ENCODE measurements around the gene PPM1J.
"Not testable (repeated sequence)": the region's sequence is repeated elsewhere in the genome, so short reads cannot be mapped to it uniquely, and the experiment has no call there.

PPM1J gene

DNA sequence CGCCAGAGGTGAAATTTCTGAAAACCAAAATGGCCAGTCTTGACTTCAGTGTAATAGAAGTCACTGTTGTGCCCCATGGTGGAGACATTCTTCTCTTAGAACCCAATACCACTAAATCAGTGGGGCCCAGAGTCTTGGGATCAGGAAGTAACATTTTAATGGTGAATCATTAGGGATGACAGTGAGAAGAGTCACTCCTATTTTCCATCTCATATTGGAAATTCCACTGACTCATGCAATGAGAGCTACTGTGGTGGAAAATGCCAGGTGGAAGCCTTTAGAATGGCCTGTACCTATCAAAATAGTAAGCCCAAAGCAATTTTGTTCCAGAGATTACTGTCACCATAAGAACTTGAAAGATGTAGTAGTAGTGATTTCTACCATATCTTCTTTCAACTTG is 20.6 kb upstream of the PPM1J start:
- Histone ChIP-seq H3K4me3 (ENCODE audit: low read depth, low read length) (no peak overlapping the region), H3K9ac (ENCODE audit: low read depth, low read length) (no peak overlapping the region), H3K36me3 (ENCODE audit: control insufficient read depth, insufficient read depth, low read length) (no peaks in the 10 kb centered on the region), H3K27me3 (ENCODE audit: control insufficient read depth, insufficient read depth, low read length) (no peaks in the 10 kb centered on the region), H3K27ac (ENCODE audit: low read depth, low read length) (no peak overlapping the region), H3K9me3 (ENCODE audit: control insufficient read depth, insufficient read depth, low read length) (no peaks in the 10 kb centered on the region), H3K4me1 (ENCODE audit: control insufficient read depth, insufficient read depth, low read length) (no peaks in the 10 kb centered on the region)

DNA sequence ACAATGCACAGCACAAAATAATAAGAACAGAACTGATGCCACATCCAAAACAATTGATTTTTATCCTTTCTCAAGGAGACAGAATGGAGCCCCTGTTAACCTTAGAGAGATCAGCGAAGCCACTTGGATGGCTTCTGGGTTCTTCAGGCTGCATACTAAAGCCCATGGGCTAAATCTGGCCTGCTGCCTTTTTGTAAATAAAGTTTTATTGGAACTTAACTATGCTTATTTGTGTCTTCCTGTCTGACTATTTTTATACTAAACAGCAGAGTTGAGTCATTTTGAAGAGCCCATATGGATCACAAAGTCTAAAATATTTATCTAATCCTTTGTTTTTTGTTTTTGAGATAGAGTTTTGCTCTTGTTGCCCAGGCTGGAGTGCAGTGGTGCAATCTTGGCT is 16.3 kb upstream of the PPM1J start:
- Histone ChIP-seq H3K4me3 (ENCODE audit: low read depth, low read length) (no peak overlapping the region), H3K27me3 (ENCODE audit: control insufficient read depth, insufficient read depth, low read length) (0 out of 2 replicates have a peak, but pooled peaks cover 2% of the 10 kb centered on the region), H3K27ac (ENCODE audit: low read depth, low read length) (no peak overlapping the region), H3K9ac (ENCODE audit: low read depth, low read length) (no peak overlapping the region), H3K4me1 (ENCODE audit: control insufficient read depth, insufficient read depth, low read length) (no peaks in the 10 kb centered on the region), H3K9me3 (ENCODE audit: control insufficient read depth, insufficient read depth, low read length) (no peaks in the 10 kb centered on the region), H3K36me3 (ENCODE audit: control insufficient read depth, insufficient read depth, low read length) (no peaks in the 10 kb centered on the region)

- no peaks in the 10 kb centered on the region for H3K4me1 ChIP-seq (ENCODE audit: control insufficient read depth, insufficient read depth, low read length)
- no peaks in the 10 kb centered on the region for H3K9me3 ChIP-seq (ENCODE audit: control insufficient read depth, insufficient read depth, low read length)
- H3K27me3 ChIP-seq (ENCODE audit: control insufficient read depth, insufficient read depth, low read length), result 0 out of 2 replicates have a peak, but pooled peaks cover 3% of the 10 kb centered on the region
- H3K4me3 ChIP-seq (ENCODE audit: low read depth, low read length), result no peak overlapping the region
- H3K36me3 ChIP-seq (ENCODE audit: control insufficient read depth, insufficient read depth, low read length), result no peaks in the 10 kb centered on the region
- no peak overlapping the region for H3K9ac ChIP-seq (ENCODE audit: low read depth, low read length)
- H3K27ac ChIP-seq (ENCODE audit: low read depth, low read length), result no peak overlapping the region
These were observed 14.8 kb upstream of the PPM1J start for GRCh38 chr1:112729909-112730308.

GRCh38 chr1:112729011-112729410 is 13.9 kb upstream of the PPM1J start:
- not testable (repeated sequence) for H3K27ac ChIP-seq (ENCODE audit: low read depth, low read length); H3K36me3 ChIP-seq (ENCODE audit: control insufficient read depth, insufficient read depth, low read length); H3K9me3 ChIP-seq (ENCODE audit: control insufficient read depth, insufficient read depth, low read length); H3K27me3 ChIP-seq (ENCODE audit: control insufficient read depth, insufficient read depth, low read length); H3K9ac ChIP-seq (ENCODE audit: low read depth, low read length); H3K4me3 ChIP-seq (ENCODE audit: low read depth, low read length); H3K4me1 ChIP-seq (ENCODE audit: control insufficient read depth, insufficient read depth, low read length)

GRCh38 chr1:112728306-112728971 is 13.3 kb upstream of the PPM1J start:
- not testable (repeated sequence) for H3K36me3 ChIP-seq (ENCODE audit: control insufficient read depth, insufficient read depth, low read length); H3K9ac ChIP-seq (ENCODE audit: low read depth, low read length); H3K9me3 ChIP-seq (ENCODE audit: control insufficient read depth, insufficient read depth, low read length); H3K4me1 ChIP-seq (ENCODE audit: control insufficient read depth, insufficient read depth, low read length); H3K4me3 ChIP-seq (ENCODE audit: low read depth, low read length); H3K27ac ChIP-seq (ENCODE audit: low read depth, low read length)
- H3K27me3 ChIP-seq (ENCODE audit: control insufficient read depth, insufficient read depth, low read length), result peaks cover 11% of the 10 kb centered on the region

DNA sequence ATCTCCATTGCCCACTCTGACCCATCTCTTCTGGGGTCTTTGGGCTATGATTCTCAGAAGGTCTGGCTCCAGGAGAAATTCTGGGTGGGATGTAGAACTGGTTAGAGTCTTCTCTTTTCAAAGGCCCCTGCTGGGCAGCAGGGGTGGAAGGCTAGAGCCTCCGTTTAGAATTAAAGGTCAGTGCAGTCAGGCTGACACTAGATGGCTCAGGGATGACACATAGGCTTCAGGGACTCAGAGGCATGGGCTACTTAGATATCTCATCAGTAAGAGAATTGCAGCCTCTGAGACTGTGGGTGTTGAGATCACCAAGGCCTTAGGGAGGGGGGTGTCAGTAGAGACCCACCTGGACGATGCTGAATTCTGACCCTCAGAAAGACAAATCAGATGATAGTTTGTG is 12.6 kb upstream of the PPM1J start:
- Histone ChIP-seq H3K27ac (ENCODE audit: low read depth, low read length) (no peak overlapping the region), H3K4me3 (ENCODE audit: low read depth, low read length) (no peak overlapping the region), H3K9me3 (ENCODE audit: control insufficient read depth, insufficient read depth, low read length) (no peaks in the 10 kb centered on the region), H3K9ac (ENCODE audit: low read depth, low read length) (no peak overlapping the region), H3K36me3 (ENCODE audit: control insufficient read depth, insufficient read depth, low read length) (no peaks in the 10 kb centered on the region), H3K27me3 (ENCODE audit: control insufficient read depth, insufficient read depth, low read length) (peaks cover 18% of the 10 kb centered on the region), H3K4me1 (ENCODE audit: control insufficient read depth, insufficient read depth, low read length) (peaks cover 10% of the 10 kb centered on the region)

- not testable (repeated sequence) for H3K9ac ChIP-seq (ENCODE audit: low read depth, low read length); H3K9me3 ChIP-seq (ENCODE audit: control insufficient read depth, insufficient read depth, low read length); H3K36me3 ChIP-seq (ENCODE audit: control insufficient read depth, insufficient read depth, low read length); H3K4me3 ChIP-seq (ENCODE audit: low read depth, low read length); H3K27ac ChIP-seq (ENCODE audit: low read depth, low read length)
- Histone ChIP-seq H3K4me1 (ENCODE audit: control insufficient read depth, insufficient read depth, low read length) (peaks cover 14% of the 10 kb centered on the region), H3K27me3 (ENCODE audit: control insufficient read depth, insufficient read depth, low read length) (peaks cover 42% of the 10 kb centered on the region)
These were observed 9.1 kb upstream of the PPM1J start for GRCh38 chr1:112724240-112724639.

GRCh38 chr1:112723511-112723839 is 8.3 kb upstream of the PPM1J start:
- Histone ChIP-seq H3K4me1 (ENCODE audit: control insufficient read depth, insufficient read depth, low read length) (peaks cover 14% of the 10 kb centered on the region), H3K4me3 (ENCODE audit: low read depth, low read length) (no peak overlapping the region), H3K9ac (ENCODE audit: low read depth, low read length) (no peak overlapping the region), H3K9me3 (ENCODE audit: control insufficient read depth, insufficient read depth, low read length) (no peaks in the 10 kb centered on the region), H3K27ac (ENCODE audit: low read depth, low read length) (no peak overlapping the region), H3K36me3 (ENCODE audit: control insufficient read depth, insufficient read depth, low read length) (no peaks in the 10 kb centered on the region), H3K27me3 (ENCODE audit: control insufficient read depth, insufficient read depth, low read length) (peaks cover 45% of the 10 kb centered on the region)

DNA sequence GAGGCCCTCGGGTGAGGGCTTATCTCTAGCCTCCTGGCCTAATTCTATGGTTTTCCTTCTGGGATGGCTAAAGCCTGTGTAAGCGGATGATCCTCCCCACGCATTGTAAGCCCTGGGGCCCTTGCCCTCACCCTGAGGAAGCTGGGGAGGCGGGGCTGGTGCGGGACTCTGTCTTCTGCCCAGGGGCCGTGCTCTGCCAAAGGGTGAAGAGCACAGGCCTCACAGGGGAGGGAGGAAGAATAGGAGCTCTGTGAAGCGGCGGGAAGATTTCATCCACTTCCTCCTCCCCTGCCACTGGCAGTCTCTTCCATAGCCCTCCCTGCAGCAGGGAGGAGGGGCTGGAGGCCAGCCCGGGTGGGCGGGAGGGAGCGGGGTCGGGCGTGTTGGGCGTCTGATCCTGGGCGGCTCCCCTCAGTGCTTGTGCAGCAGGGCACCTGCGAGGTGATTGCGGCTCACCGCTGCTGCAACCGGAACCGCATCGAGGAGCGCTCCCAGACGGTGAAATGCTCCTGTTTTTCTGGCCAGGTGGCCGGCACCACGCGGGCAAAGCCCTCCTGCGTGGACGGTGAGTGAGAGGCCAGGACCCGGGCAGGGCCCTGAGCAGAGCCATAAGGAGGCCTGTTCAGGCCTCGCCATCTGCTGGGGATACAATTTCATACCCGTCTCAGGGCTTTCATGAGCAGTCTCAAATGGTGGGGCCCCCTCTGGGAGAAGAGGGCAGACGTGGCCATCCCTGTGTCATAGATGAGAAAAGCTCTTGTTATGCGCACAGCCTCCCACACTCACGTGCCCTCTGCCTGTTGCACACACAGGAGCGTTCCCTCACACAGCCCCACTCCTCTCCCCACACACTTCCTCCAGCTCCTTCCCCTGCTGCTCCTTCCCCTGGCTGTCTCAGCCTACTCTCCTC is 7.7 kb upstream of the PPM1J start:
- H3K9me3 ChIP-seq (ENCODE audit: control insufficient read depth, insufficient read depth, low read length), result no peaks in the 10 kb centered on the region
- peaks cover 14% of the 10 kb centered on the region for H3K4me1 ChIP-seq (ENCODE audit: control insufficient read depth, insufficient read depth, low read length)
- no peaks in the 10 kb centered on the region for H3K36me3 ChIP-seq (ENCODE audit: control insufficient read depth, insufficient read depth, low read length)
- peak overlapping the region; percentile 45 for H3K4me3 ChIP-seq (ENCODE audit: low read depth, low read length)
- H3K27me3 ChIP-seq (ENCODE audit: control insufficient read depth, insufficient read depth, low read length), result peaks cover 45% of the 10 kb centered on the region
- no peak overlapping the region for H3K9ac ChIP-seq (ENCODE audit: low read depth, low read length)
- H3K27ac ChIP-seq (ENCODE audit: low read depth, low read length), result peak overlapping the region; percentile 37

- Histone ChIP-seq H3K9ac (ENCODE audit: low read depth, low read length) (no peak overlapping the region), H3K27me3 (ENCODE audit: control insufficient read depth, insufficient read depth, low read length) (peaks cover 45% of the 10 kb centered on the region)
These were observed 6.9 kb upstream of the PPM1J start for GRCh38 chr1:112721966-112722524.

DNA sequence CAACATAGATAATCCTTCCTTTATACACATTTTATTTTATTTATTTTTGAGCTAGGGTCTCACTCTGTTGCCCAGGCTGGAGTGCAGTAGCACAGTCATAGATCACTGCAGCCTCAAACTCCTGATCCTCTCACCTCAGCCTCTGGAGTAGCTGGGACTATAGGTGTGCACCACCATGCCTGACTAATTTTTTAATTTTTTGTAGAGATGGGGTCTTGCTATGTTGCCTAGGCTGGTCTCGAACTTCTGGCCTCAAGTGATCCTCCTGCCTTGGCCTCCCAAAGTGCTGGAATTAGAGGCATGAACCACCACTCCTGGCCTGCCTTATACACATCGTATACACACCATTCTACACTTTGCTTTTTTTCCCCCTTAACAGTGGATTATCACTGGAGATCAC is 6.2 kb upstream of the PPM1J start:
- peaks cover 42% of the 10 kb centered on the region for H3K27me3 ChIP-seq (ENCODE audit: control insufficient read depth, insufficient read depth, low read length)
- H3K27ac ChIP-seq (ENCODE audit: low read depth, low read length); H3K9me3 ChIP-seq (ENCODE audit: control insufficient read depth, insufficient read depth, low read length); H3K36me3 ChIP-seq (ENCODE audit: control insufficient read depth, insufficient read depth, low read length); H3K9ac ChIP-seq (ENCODE audit: low read depth, low read length); H3K4me3 ChIP-seq (ENCODE audit: low read depth, low read length): not testable (repeated sequence)
- peaks cover 14% of the 10 kb centered on the region for H3K4me1 ChIP-seq (ENCODE audit: control insufficient read depth, insufficient read depth, low read length)

More at GRCh38 chr1:112721966-112722524, 6.9 kb upstream of the PPM1J start:
- H3K36me3 ChIP-seq (ENCODE audit: control insufficient read depth, insufficient read depth, low read length), result no peaks in the 10 kb centered on the region
- peaks cover 14% of the 10 kb centered on the region for H3K4me1 ChIP-seq (ENCODE audit: control insufficient read depth, insufficient read depth, low read length)
- no peak overlapping the region for H3K27ac ChIP-seq (ENCODE audit: low read depth, low read length)
- H3K4me3 ChIP-seq (ENCODE audit: low read depth, low read length), result no peak overlapping the region
- H3K9me3 ChIP-seq (ENCODE audit: control insufficient read depth, insufficient read depth, low read length), result no peaks in the 10 kb centered on the region

Data from HUES48 (cell line).